Measurements from ENCODE around the gene B3GAT1. TPM values are rescaled to one million over a fixed set of nuclear protein-coding genes. Genes with fewer than 3 reads are reported as not detected.

B3GAT1 gene
- total RNA-seq, 1 experiment from 2014 or later = 0.10 TPM

DNA sequence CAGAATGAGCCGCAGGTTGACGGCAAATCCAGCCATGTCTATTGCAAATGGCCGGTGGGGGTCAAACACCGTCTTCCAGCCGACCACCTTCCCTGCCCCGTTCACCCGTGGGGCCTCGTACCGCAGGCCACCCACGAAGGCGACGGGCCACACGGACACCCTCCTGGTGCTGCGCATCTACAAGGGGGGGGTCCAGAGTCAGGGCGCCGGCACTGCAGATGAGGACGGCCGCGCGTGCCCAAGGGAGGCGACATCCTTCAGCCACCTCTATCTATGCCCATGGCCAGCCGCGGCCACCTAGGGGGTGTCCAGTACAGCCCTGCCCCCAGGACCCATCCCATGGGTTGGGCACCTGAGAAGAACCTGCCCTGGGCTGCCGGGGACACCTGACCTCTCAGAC lies 29.2 kb downstream of the B3GAT1 start:
- Histone ChIP-seq H3K27ac (ENCODE audit: low read length) (no peak overlapping the region), H3K27me3 (ENCODE audit: control insufficient read depth, insufficient read depth, low read length) (no peaks in the 10 kb centered on the region; the same call in 1 of the 2 replicates), H3K4me1 (ENCODE audit: control insufficient read depth, insufficient read depth, low read length) (no peaks in the 10 kb centered on the region), H3K9me3 (ENCODE audit: control insufficient read depth, insufficient read depth, low read depth, low read length) (no peaks in the 10 kb centered on the region), H3K36me3 (ENCODE audit: control insufficient read depth, insufficient read depth, low read length) (no peaks in the 10 kb centered on the region), H3K4me3 (ENCODE audit: low read depth in 2 of 2, low read length in 2 of 2) (no peak overlapping the region)
- DNase-seq (ENCODE audit: low read depth, low spot score) (no peak), ATAC-seq (no peak)
- ChIA-PET CTCF (no interaction called here), POLR2A (no interaction called here)
- BruUV-seq (replicated peaks) = no TSS peak
- intact Hi-C loops (cut with micrococcal nuclease; ENCODE audit: unreplicated experiment) (no loop called here), in situ Hi-C loops (cut with HindIII; ENCODE audit: low pct_unique_long_range_greater_than_20kb, low sequenced_read_pairs) (no loop called here)
- TF ChIP-seq REST (IDR thresholded peaks at IDR 0.05; ENCODE audit: insufficient read depth in 1 of 2, low read depth in 2 of 2, low read length in 1 of 2) (no peak), SIN3A (IDR thresholded peaks at IDR 0.05; ENCODE audit: borderline replicate concordance, insufficient read depth, low read depth, low read length) (no peak), TCF7L2 (IDR thresholded peaks at IDR 0.05; ENCODE audit: low read depth, low read length) (no peak), POLR2AphosphoS5 (IDR thresholded peaks at IDR 0.05; ENCODE audit: low read depth, low read length) (no peak)
- TF ChIP-seq, protein P1, sequence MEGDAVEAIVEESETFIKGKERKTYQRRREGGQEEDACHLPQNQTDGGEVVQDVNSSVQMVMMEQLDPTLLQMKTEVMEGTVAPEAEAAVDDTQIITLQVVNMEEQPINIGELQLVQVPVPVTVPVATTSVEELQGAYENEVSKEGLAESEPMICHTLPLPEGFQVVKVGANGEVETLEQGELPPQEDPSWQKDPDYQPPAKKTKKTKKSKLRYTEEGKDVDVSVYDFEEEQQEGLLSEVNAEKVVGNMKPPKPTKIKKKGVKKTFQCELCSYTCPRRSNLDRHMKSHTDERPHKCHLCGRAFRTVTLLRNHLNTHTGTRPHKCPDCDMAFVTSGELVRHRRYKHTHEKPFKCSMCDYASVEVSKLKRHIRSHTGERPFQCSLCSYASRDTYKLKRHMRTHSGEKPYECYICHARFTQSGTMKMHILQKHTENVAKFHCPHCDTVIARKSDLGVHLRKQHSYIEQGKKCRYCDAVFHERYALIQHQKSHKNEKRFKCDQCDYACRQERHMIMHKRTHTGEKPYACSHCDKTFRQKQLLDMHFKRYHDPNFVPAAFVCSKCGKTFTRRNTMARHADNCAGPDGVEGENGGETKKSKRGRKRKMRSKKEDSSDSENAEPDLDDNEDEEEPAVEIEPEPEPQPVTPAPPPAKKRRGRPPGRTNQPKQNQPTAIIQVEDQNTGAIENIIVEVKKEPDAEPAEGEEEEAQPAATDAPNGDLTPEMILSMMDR (IDR thresholded peaks at IDR 0.05) = no peak

GRCh38 chr11:134382257-134382656 lies 29.8 kb downstream of the B3GAT1 start:
- DNase-seq (ENCODE audit: low read depth, low spot score) (no peak), ATAC-seq (no peak)
- ChIA-PET POLR2A (no interaction called here), CTCF (no interaction called here)
- H3K36me3 ChIP-seq (ENCODE audit: control insufficient read depth, insufficient read depth, low read length) = no peaks in the 10 kb centered on the region
- no TSS peak for BruUV-seq (replicated peaks)
- no peak overlapping the region for H3K27ac ChIP-seq (ENCODE audit: low read length)
- H3K27me3 ChIP-seq (ENCODE audit: control insufficient read depth, insufficient read depth, low read length) = no peaks in the 10 kb centered on the region; the same call in 1 of the 2 replicates
- in situ Hi-C loops (cut with HindIII; ENCODE audit: low pct_unique_long_range_greater_than_20kb, low sequenced_read_pairs) (no loop called here), intact Hi-C loops (cut with micrococcal nuclease; ENCODE audit: unreplicated experiment) (no loop called here)
- H3K9me3 ChIP-seq (ENCODE audit: control insufficient read depth, insufficient read depth, low read depth, low read length) = no peaks in the 10 kb centered on the region
- no peaks in the 10 kb centered on the region for H3K4me1 ChIP-seq (ENCODE audit: control insufficient read depth, insufficient read depth, low read length)
- no peak overlapping the region for H3K4me3 ChIP-seq (ENCODE audit: low read depth in 2 of 2, low read length in 2 of 2)
- TF ChIP-seq REST (IDR thresholded peaks at IDR 0.05; ENCODE audit: insufficient read depth in 1 of 2, low read depth in 2 of 2, low read length in 1 of 2) (no peak), TCF7L2 (IDR thresholded peaks at IDR 0.05; ENCODE audit: low read depth, low read length) (no peak), POLR2AphosphoS5 (IDR thresholded peaks at IDR 0.05; ENCODE audit: low read depth, low read length) (no peak), SIN3A (IDR thresholded peaks at IDR 0.05; ENCODE audit: borderline replicate concordance, insufficient read depth, low read depth, low read length) (no peak)
- TF ChIP-seq, protein P1 (IDR thresholded peaks at IDR 0.05) = no peak
